Right lobe of liver (tissue), 4 donors: ENCODE results near the gene AGPAT2.

ENCODE experiments used
- CTCF ChIP-seq, 4 donors: fragments of 200-600 bp in 3 of 4; fragments of 450-650 bp in 1 of 4; IDR thresholded peaks; one replicate each; pipeline versions ENCODE4 v1.5.1 to v1.8.0; 2016 to 2022; ENCODE audit warnings: antibody characterized with exemption in 4 of 4, mild to moderate bottlenecking in 2 of 4
- POLR2A ChIP-seq: fragments of 450-650 bp; IDR thresholded peaks from one replicate; pipeline ENCODE4 v1.6.1; 2017; ENCODE audit warnings: antibody characterized with exemption, mild to moderate bottlenecking
- donor health status: DM: no; HTN: no; CAD: no.
- donor health status: DM: no; HTN: no; CAD: no.
- donor health status: DM: no; HTN: yes; CAD: no.

- TF ChIP-seq CTCF (IDR thresholded peaks at IDR 0.05) (no peak), POLR2A (no peak)
Observed at GRCh38 chr9:136722969-136723356, 35.7 kb upstream of the AGPAT2 start.
